HG02642 (cell line): ENCODE data around the gene LCP2.

Experiments used
- ATAC-seq: cut with Tn5 transposase; IDR thresholded peaks from one replicate; pipeline ENCODE4 v1.9.1; 2021; ENCODE audit warnings: mild to moderate bottlenecking; ENCODE audit not compliant: unreplicated experiment, poor library complexity

LCP2 gene

GRCh38 chr5:170225326-170226128, 72.0 kb downstream of the LCP2 start:
- ATAC-seq, result no peak

DNA sequence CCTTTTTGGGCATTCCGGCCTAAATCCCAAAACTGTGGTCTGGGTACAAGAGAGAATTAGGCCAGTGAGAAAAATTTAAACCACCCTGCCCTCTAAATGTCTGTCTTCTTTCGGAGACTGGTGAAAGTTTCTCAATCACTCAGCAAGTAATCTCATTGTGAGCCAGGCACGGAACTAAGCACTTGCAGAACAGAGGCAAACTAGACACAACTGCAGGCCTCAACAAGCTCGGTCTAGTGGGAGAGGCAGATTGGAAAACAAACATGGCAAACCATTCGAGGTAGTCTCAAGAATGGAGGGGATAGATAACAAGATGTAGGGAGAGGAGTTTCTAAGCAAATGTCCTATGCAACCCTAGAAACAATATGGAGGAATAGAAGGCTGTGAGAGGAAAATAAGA, 73.7 kb downstream of the LCP2 start:
- ATAC-seq, result no peak

- ATAC-seq, result no peak
These were observed 74.2 kb downstream of the LCP2 start for GRCh38 chr5:170223360-170223759.

GRCh38 chr5:170221327-170221741, 76.2 kb downstream of the LCP2 start:
- ATAC-seq, result no peak

DNA sequence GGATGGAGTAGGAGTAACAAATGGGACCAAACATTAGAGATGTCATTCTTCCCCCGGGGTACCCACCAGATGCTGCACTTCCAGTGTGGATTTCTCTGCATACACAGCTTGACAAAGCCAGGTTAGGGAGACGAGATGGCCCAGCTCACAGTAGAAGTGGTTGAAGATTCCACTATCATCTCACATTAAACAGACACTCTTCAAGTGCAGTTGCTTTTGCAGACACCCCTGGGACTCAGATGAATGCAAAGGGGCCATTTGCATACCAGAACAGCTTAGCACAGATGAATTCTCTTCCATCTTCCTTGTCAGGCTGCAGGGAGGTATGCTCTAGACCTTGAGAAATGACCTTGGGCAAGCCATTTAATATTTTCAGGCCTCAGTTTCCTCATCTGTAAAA, 77.4 kb downstream of the LCP2 start:
- ATAC-seq, result no peak

DNA sequence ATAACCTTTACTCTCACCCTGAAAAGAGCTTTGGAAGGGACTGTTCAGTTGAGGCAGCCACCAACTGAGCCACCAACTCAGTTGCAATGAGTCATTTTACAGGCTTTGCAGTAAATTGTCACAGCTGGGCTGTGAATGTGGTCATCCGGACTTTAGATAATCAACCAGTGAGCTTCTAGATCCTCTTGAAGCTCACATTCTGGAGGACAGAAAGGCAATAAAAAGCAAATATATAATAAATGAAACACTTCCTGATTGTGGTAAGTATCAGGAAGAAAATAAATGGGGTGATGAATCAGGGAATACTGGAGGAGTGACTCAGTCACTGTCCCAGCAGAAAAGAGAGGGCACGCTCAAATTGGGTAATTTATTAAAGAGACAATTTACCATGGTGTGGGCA, 78.0 kb downstream of the LCP2 start:
- no peak for ATAC-seq

DNA sequence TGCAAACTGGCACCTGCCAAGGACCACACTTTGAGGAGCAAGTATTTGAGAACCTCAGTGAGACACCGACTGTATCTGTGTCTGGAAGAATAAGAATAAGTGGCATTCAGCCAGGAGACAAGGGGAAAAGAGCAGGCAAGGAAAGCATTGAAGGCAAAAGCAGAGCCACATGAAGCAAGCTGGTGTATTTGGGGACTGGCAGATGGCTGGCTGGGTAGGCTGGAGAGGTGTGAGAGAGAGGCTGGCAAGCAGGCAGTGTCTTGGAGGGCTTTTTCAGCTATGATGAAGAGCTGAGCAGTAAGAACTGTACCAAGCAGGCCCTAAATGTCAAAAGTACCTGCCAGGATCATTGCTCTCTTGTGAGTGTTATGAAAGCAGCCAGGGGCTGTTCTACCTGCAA, 78.9 kb downstream of the LCP2 start:
- ATAC-seq, result no peak

DNA sequence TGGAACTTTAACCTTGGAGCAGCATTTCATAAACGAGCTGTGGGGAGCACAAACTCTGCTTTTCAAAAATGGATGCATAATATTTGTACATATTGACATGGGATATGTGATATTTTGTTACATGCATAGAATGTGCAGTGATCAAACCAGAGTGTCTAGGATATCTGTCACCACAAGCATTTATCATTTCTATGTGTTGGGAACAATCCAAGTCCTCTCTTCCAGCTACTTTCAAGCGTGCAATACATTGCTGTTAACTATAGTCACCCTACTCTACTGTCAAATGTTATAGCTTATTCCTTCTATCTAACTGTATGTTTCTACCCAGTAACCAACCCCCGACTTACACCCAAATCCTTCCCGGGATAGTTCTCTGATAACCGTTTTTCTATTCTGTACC, 79.7 kb downstream of the LCP2 start:
- ATAC-seq, result no peak

GRCh38 chr5:170216257-170216864, 81.2 kb downstream of the LCP2 start:
- no peak for ATAC-seq

GRCh38 chr5:170211575-170212334, 85.8 kb downstream of the LCP2 start:
- no peak for ATAC-seq

DNA sequence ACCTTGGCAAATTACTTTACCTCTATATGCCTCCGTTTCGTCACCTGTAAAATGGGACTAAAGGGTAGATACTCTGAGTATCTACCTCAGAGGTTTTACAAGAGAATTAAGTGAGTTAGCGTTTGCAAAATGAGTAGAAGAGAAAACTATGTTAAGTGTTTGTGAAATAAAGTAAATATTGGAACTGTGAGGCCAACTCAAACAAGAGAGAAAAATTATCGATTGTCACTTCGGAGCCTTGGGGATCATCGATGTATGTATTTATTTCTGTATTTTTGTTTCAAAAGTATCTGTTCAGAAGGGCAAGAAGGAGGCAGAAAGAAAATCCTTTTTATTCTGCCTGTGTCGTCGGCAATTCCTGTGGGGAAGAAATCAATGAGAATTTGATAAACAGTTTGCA, 90.6 kb downstream of the LCP2 start:
- no peak for ATAC-seq

GRCh38 chr5:170206216-170206615, 91.4 kb downstream of the LCP2 start:
- no peak for ATAC-seq

DNA sequence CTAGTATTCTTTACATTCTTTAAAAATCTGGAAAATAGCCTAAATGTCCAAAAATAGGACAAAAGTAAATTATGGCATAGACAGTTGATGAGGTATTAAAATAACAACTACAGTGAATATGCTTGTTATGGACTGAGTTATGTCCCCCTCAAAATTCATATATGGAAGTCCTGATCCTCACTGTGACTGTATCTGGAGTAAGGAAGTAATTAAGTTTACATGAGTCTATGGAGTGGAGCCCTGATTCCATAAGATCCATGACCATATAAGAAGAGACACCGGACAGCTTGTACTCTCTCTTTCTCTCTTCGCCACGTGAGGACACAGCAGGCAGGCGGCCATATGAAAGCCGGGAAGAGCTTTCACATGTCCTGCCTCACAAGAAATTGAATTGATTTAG, 93.4 kb downstream of the LCP2 start:
- no peak for ATAC-seq

GRCh38 chr5:170202117-170202516, 95.5 kb downstream of the LCP2 start:
- no peak for ATAC-seq

- ATAC-seq, result no peak
These were observed 96.3 kb downstream of the LCP2 start for GRCh38 chr5:170201311-170201710.

- ATAC-seq, result no peak
These were observed 96.7 kb downstream of the LCP2 start for GRCh38 chr5:170200876-170201275.
